ENCODE results near the gene VPS13A. TPM values are rescaled to one million over a fixed set of nuclear protein-coding genes. Genes with fewer than 3 reads are reported as not detected.

Gene VPS13A
- total and polyA plus RNA-seq, 8 donors: 7.4 to 19.1 (median 15.6) TPM

DNA sequence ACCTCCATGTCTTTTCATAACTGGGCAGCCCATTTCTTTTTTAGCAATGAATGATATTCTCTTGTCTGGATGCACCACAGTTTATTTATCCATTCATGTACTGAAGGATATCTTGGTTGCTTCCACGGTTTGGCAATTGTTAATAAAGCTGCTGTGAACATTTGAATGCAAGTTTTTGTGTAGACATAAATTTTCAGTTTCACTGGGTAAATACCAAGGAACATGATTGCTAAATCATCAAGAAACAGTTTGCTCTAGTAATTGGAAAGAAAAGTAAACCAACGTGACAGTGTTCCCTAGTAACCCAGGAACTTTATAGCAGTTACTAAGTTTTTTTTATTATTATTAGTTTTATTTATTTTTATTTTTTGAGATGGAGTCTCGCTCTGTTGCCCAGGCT lies 100.4 kb downstream of the VPS13A start:
- Histone ChIP-seq H3K4me1 (no peaks in the 10 kb centered on the region), H3K4me3 (no peak overlapping the region), H3K36me3 (no peaks in the 10 kb centered on the region), H3K9me3 (no peaks in the 10 kb centered on the region), H3K27me3 (no peaks in the 10 kb centered on the region), H3K27ac (no peak overlapping the region)
- no peak for FAIRE-seq
- WGBS, 2 donors: 85 to 92% methylated on average over 3 of the region's 3 CpGs
- intact Hi-C loops (cut with DNase I): no loop called here
- TF ChIP-seq, protein P1, sequence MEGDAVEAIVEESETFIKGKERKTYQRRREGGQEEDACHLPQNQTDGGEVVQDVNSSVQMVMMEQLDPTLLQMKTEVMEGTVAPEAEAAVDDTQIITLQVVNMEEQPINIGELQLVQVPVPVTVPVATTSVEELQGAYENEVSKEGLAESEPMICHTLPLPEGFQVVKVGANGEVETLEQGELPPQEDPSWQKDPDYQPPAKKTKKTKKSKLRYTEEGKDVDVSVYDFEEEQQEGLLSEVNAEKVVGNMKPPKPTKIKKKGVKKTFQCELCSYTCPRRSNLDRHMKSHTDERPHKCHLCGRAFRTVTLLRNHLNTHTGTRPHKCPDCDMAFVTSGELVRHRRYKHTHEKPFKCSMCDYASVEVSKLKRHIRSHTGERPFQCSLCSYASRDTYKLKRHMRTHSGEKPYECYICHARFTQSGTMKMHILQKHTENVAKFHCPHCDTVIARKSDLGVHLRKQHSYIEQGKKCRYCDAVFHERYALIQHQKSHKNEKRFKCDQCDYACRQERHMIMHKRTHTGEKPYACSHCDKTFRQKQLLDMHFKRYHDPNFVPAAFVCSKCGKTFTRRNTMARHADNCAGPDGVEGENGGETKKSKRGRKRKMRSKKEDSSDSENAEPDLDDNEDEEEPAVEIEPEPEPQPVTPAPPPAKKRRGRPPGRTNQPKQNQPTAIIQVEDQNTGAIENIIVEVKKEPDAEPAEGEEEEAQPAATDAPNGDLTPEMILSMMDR (IDR thresholded peaks at IDR 0.05): no peak
- ATAC-seq: no peak
- DNase-seq: no peak

GRCh38 chr9:77283991-77284390 lies 106.7 kb downstream of the VPS13A start:
- FAIRE-seq: no peak
- no peak overlapping the region for H3K27ac ChIP-seq
- H3K27me3 ChIP-seq: no peaks in the 10 kb centered on the region

DNA sequence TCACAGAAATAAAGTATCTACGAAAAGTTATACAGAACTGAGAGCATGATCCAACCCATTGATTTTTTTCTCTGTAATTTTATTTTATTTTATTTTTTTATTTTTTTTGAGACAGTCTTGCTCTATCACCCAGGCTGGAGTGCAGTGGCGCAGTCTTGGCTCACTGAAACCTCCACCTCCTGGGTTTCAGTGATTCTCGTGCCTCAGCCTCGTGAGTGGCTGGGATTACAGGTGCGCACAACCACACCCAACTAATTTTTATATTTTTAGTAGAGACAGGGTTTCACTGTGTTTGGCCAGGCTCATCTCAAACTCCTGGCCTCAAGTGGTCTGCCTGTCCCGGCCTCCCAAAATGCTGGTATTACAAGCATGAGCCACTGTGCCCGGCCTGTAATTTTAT lies 107.3 kb downstream of the VPS13A start:
- no peaks in the 10 kb centered on the region for H3K36me3 ChIP-seq
- no peak overlapping the region for H3K4me3 ChIP-seq
- H3K4me1 ChIP-seq: no peaks in the 10 kb centered on the region
- no peaks in the 10 kb centered on the region for H3K9me3 ChIP-seq
- intact Hi-C loops (cut with DNase I): no loop called here
- FAIRE-seq (no peak), DNase-seq (no peak), ATAC-seq (no peak)
- no peak overlapping the region for H3K27ac ChIP-seq
- TF ChIP-seq, protein P1 (IDR thresholded peaks at IDR 0.05): no peak
- WGBS, 2 donors: 97 to 99% methylated on average over 7 of the region's 7 CpGs
- H3K27me3 ChIP-seq: no peaks in the 10 kb centered on the region

More at GRCh38 chr9:77283991-77284390, 106.7 kb downstream of the VPS13A start:
- 23 to 28% methylated on average over 2 of the region's 2 CpGs for WGBS, 2 donors
- no peaks in the 10 kb centered on the region for H3K4me1 ChIP-seq
- no peaks in the 10 kb centered on the region for H3K9me3 ChIP-seq
- ATAC-seq (no peak), DNase-seq (no peak)
- TF ChIP-seq, protein P1 (IDR thresholded peaks at IDR 0.05): no peak
- intact Hi-C loops (cut with DNase I): no loop called here
- no peaks in the 10 kb centered on the region for H3K36me3 ChIP-seq
- no peak overlapping the region for H3K4me3 ChIP-seq

- intact Hi-C loops (cut with DNase I): no loop called here
- no peak for FAIRE-seq
- no peak overlapping the region for H3K4me3 ChIP-seq
- no peaks in the 10 kb centered on the region for H3K9me3 ChIP-seq
- no peak for ATAC-seq
- H3K27me3 ChIP-seq: no peaks in the 10 kb centered on the region
- H3K4me1 ChIP-seq: no peaks in the 10 kb centered on the region
- no peak for DNase-seq
- H3K36me3 ChIP-seq: no peaks in the 10 kb centered on the region
- TF ChIP-seq, protein P1 (IDR thresholded peaks at IDR 0.05): no peak
- no peak overlapping the region for H3K27ac ChIP-seq
These were observed 113.0 kb downstream of the VPS13A start for GRCh38 chr9:77290373-77290772.

DNA sequence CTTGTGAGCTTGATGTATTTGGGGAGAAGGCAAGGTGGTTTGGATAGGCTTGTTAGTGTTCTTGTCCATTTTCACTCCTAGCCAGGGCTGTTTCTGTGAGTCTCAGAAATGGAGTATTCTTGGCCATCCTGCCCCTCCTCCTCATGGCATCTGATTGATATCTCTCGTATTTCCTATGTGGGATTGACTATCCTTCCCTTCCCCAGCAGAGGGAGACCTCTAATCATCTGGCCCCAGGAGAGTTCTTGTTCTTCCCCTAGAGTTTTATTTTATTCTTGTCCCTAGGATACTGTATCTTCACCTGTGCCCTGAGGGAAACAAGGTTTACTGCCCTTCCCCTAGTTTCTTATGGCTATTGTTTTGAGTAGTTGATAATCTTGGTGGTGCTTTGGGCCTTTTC lies 114.4 kb downstream of the VPS13A start:
- intact Hi-C loops (cut with DNase I): no loop called here
- no peaks in the 10 kb centered on the region for H3K27me3 ChIP-seq
- H3K36me3 ChIP-seq: no peaks in the 10 kb centered on the region
- H3K4me3 ChIP-seq: no peak overlapping the region
- WGBS, 2 donors: 60 to 69% methylated on average over 1 of the region's 1 CpG
- no peaks in the 10 kb centered on the region for H3K9me3 ChIP-seq
- FAIRE-seq: no peak
- H3K27ac ChIP-seq: no peak overlapping the region
- no peak for ATAC-seq
- TF ChIP-seq, protein P1 (IDR thresholded peaks at IDR 0.05): no peak
- no peak for DNase-seq
- no peaks in the 10 kb centered on the region for H3K4me1 ChIP-seq

Measured in pancreas (tissue), 10 donors.